HG03025 (cell line): Measurements from ENCODE around the gene HAUS3.

Experiments
- ATAC-seq: cut with Tn5 transposase; IDR thresholded peaks from one replicate; pipeline ENCODE4 v1.9.1; 2021; ENCODE audit warnings: mild to moderate bottlenecking, moderate library complexity; ENCODE audit not compliant: unreplicated experiment, low FRiP score

Gene HAUS3

GRCh38 chr4:2264481-2265041, 22.6 kb upstream of the HAUS3 start:
- ATAC-seq: no peak

- no peak for ATAC-seq
Measured at GRCh38 chr4:2263926-2264321, 22.0 kb upstream of the HAUS3 start.

DNA sequence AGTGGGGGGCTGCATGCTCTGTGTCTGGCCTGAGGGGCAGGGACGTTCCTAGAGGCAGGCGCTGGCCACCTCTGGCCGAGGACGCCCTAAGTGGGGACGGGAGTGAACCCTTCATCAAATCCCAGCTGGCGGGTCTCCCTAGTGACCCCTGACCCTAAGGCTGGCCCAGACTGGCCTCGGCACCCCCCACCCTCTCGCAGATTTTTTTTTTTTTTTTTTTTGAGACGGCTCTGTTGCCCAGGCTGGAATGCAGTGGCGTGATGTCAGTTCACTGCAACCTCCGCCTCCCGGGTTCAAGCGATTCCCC, 21.0 kb upstream of the HAUS3 start:
- no peak for ATAC-seq

DNA sequence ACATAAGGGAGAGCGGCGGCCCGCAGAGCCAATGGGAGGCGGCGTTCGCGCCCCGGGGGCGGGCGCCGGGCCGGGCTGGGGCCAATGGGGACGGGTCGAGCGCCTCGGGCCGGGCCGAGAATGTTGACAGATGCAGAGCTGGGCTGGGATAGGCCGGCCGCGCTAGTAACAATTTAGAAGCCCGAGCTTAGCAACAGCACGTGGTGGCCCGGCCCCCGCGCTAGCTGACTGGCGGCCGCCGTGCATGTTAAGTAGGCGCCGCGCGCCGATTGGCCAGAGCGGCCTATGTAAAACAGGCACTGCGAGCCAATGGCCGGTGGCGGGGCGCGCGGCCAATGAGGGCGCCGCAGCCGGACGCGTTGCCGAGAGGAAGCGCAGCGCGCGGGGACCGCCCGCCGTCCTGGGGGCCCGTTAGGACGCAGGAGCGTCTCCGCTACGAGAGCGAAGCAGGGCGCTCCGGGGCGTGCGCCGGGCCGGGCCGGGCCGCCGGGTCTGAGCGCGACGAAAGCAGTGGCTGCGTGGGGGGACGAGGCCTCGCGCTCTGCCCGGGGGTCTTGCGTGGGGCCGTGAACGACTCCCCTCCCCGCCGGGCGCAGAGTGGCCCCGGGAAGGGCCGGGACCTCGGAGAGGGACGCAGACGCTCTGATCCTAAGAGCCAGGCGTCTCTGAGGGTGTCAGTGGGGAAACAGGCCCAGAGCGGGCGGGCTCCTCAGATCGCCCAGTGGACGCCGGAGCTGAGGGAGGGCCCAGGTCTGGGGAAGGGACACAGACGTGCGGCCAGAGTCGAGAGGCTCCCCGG, 20.4 kb upstream of the HAUS3 start:
- peak; percentile 84 for ATAC-seq

DNA sequence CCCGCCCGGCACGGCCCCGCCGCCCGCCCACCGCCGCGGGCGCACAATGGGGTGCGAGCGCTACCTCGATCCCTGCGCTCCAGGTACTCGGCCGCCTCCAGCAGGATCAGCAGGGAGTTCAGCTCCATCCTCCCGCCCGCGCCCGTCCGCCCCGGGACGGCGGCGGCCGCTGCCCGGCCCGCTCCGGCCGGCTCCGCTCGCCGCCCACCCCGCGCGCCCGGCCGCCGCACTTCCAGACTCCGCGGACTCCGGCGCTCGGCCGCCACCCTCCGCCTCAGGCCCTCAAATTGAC, 19.9 kb upstream of the HAUS3 start, which contains the start of gene MXD4:
Gene MXD4, minus strand, starts transcription at position 257 of the 292 bp plus-strand sequence. Its CDS starts 129 bp downstream, at position 128.
- ATAC-seq: no peak

DNA sequence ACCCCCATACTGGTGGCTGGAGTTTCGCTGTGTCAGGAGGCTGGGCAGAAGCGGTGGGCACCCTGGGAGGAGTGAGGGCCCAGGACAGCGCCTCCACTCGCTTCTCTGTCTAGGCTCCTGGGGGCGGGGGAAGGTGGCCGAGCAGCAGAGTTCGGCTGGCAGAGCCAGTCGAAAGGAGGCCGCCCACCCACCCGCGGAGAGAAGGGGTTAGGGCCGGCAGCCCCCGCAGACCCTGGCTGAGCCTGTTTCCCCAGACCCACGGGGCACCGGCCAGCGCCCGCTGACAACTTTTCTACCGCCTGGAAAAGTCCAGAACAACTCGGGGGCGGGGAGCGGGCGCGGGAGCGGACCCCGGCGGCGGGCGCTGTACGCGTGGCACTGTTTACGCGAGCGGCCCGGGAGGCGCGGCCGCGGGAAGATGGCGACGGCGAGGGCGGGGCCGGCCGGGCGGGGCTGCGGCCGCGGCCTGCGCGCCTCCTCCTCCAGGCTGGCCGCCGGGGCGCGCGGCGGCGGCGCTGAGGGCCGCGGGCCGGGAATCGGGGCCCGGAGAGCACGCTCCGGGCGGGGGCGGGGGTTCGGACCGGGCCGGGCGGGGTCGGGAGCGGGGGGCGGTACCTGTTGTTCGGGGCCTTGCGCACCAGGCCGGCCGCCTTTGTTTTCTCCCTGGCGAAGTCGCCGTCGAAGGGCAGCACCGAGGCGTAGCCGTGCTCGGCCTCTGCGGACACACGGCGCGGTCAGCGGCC, 19.4 kb upstream of the HAUS3 start:
- ATAC-seq: peak; percentile 22

GRCh38 chr4:2260344-2261109, 18.6 kb upstream of the HAUS3 start:
- ATAC-seq: no peak

DNA sequence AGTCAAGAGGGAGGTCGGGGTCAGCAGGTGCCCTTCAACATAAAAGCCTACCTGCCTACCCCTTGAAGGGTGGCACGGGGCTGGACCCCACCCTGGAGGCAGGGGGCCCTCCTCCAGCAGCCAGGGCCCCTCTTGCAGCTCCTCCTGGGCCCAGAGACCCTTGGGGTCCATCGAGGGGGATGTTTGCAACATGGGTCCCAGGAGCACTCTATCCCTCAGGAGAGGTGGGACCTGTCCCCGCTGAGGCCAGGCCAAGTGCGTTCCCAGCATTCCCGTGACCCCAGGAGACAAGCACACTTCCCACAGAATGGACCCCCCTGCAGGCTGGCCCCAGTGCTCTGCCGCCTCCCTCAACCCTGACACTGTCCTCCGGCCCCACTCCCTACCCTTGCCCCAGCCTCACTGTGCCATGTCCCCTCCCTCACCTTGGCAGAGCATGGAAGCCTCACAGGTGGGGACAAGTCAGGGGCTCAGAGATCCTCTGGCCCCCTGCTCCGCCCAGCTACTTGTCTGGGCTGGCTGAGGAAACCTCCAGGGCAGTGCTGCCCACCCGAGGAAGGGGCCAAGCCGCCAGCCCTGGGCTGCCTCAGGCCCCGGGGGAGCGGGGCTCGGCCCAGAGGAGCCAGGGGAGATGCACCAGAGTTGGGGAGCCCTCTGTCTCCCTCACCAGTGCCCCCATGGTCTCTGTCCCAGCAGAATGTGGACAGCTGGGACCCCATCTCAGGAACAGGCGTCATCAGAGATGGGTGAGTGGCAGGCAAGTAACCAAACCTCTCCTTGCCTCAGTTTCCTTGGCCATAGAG, 17.8 kb upstream of the HAUS3 start:
- no peak for ATAC-seq

DNA sequence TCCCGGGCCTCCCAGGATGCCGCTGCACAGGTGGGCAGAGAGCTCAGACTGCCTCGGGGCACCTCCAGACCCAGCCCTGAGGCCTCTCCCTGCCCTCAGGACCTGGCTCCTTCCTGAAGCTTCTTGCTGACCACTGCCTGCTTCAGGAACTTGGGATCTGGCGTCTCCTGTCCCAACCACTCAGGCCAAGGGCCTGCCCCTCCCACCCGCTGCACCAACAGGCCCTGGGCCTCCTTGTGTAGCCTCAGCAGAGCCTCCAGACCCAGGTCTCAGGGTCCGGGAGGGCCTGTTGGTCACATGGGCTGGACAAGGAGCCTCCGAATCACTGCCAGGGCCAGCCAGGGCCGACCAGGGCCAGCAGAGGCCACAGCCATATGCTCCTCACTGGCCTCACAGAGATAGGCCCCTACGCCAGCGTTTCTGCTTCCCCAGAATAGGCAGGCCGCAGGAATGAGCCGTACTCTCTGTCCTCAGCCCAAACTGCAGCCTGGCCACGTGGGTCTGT, 17.2 kb upstream of the HAUS3 start:
- ATAC-seq: no peak

GRCh38 chr4:2258091-2259035, 16.4 kb upstream of the HAUS3 start:
- no peak for ATAC-seq

GRCh38 chr4:2257361-2258081, 15.6 kb upstream of the HAUS3 start:
- ATAC-seq: no peak

DNA sequence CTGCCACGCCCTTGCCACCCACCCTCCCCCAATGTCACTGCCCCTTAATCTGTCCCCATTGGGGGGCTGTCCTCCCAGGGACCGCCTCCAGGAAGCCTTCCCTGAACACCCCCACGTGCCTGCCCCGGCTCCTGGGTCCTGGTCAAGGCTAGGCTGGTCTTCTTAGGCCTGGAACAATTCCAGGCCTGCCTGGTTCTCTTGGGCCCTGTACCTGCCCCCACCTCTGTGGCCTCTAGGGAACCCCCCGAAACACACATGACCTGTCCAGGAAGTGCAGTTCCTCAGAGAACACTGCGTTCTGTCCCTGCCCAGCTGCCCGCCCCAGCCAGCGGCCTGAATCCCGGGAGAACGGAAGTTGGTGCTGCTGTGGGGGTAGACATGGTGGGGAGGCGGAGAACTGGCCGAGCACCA, 14.9 kb upstream of the HAUS3 start:
- ATAC-seq: no peak

- ATAC-seq: no peak
Measured at GRCh38 chr4:2256156-2256731, 14.3 kb upstream of the HAUS3 start.

- no peak for ATAC-seq
Measured at GRCh38 chr4:2255501-2256155, 13.7 kb upstream of the HAUS3 start.

GRCh38 chr4:2254665-2255500, 13.0 kb upstream of the HAUS3 start:
- ATAC-seq: no peak

DNA sequence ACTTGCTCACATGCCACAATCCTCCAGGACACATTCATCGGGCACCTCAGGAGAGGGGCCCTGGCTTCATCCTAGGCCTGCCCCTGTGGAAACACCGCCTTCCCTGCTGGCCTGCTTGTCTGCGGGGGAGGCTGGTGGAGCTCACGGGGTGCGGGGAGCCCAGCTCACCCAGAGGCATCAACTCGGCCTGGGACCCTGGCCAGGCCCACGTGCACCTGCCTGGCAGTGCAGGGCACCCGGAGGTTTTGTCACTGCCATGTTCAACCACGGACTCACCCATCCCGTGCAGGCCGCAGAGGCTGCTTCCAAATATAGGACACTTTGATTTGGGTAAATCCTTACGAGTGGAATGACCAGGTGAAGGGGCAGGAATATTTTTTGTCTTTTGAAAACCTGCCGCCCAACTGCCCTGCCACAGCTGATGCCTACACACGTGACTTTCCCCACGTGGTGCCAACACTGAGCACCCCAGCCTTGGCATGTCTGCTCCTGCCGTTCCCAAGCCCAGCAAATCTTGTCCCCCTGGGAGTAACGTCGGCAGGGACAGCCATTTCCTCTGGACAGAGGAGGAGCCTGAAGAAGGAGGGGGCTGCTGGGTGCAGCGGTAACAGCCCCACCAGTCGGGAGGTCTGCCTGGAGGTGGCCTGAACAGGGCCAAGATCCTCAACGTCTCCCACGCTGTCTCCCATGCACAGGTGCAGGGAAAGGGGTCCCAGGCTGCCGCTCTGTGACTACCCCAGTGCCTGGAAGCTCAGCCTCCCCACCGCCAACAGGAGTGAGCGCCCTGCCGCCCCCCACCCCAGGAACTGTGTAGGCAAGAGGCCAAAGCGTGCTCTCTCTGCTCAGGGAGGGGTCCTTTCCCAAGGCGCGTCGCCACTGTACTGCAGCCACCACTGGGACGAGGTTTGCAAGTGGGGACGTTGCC, 11.5 kb upstream of the HAUS3 start:
- ATAC-seq: no peak
